ENCODE data around the gene ST6GAL1.
"Not testable (repeated sequence)": the region's sequence is repeated elsewhere in the genome, so short reads cannot be mapped to it uniquely, and the experiment has no call there.

Gene ST6GAL1, protein sequence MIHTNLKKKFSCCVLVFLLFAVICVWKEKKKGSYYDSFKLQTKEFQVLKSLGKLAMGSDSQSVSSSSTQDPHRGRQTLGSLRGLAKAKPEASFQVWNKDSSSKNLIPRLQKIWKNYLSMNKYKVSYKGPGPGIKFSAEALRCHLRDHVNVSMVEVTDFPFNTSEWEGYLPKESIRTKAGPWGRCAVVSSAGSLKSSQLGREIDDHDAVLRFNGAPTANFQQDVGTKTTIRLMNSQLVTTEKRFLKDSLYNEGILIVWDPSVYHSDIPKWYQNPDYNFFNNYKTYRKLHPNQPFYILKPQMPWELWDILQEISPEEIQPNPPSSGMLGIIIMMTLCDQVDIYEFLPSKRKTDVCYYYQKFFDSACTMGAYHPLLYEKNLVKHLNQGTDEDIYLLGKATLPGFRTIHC

DNA sequence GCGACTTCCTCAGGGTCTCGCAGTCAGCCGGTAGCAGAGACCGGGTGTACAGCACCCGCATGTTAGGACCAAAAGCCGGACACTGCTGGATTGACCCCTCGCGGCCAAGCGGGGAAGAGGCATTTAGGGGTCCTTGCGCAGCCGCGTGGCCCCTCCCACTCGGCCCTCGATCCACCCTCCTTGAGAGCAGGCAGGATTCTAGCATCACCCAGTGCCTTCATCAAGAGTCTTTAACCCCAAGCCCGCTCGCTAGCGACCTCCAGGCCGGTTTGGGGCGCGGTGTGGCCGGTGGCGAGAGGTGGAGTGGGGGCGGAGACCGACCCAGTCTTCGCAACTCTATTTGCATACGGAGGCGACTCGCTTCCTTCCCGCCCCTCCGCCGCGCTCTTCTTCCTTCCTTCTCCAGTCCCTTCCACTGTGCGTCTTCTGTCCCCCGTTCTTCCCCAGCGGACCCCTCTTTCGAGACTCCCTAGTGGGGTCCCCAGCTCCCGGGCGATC, at the start of gene ST6GAL1:
TSS of gene ST6GAL1 (plus strand) at position 384 of the 498 bp plus-strand sequence. CDS start 112,178 bp downstream, outside the sequence.
- no peak for FAIRE-seq
- DNase-seq (ENCODE audit: low spot score): peak; percentile 31

GRCh38 chr3:186882150-186882524, 48.2 kb upstream of the ST6GAL1 start:
- FAIRE-seq: no peak
- DNase-seq (ENCODE audit: low spot score): no peak

DNA sequence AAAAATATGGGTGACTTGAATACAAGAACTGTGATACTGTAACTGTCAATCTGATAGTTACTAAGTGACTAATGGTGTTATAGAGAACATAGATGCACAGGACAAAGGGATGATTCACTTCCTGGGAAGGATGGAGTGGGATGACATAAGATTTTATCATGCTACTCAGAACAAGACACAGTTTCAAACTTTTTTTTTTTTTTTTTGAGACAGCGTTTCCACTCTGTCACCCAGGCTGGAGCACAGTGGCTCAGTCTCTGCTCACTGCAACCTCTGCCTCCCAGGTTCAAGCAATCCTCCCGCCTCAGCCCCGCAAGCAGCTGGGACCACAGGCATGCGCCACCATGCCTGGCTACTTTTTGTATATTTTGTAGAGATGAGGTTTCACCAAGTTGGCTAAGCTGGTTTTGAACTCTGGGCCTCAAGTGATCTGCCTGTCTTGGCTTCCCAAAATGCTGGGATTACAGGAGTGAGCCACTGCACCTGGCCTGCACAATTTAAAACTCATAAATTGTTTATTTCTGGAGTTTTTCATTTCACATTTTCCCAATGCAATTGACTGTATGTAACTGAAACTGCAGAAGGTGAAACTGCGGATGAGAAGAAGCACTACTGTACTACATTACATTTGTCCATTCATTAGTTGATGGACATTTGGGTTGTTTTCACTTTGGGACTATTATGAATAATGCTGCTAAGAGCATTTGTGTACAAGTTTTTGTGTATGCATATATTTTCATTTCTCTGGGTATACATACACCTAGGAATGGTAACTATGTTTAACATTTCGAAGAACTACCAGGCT, 47.2 kb upstream of the ST6GAL1 start:
- DNase-seq (ENCODE audit: low spot score): peak; percentile 71
- FAIRE-seq: no peak

GRCh38 chr3:186883686-186884058, 46.7 kb upstream of the ST6GAL1 start:
- DNase-seq (ENCODE audit: low spot score): no peak
- FAIRE-seq: no peak

DNA sequence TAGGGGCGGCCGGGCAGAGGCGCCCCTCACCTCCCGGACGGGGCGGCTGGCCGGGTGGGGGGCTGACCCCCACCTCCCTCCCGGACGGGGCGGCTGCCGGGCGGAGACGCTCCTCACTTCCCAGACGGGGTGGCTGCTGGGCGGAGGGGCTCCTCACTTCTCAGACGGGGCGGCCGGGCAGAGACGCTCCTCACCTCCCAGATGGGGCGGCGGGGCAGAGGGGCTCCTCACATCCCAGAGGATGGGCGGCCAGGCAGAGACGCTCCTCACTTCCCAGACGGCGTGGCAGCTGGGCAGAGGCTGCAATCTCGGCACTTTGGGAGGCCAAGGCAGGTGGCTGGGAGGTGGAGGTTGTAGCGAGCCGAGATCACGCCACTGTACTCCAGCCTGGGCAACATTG, 45.5 kb upstream of the ST6GAL1 start:
- DNase-seq (ENCODE audit: low spot score); FAIRE-seq: not testable (repeated sequence)

DNA sequence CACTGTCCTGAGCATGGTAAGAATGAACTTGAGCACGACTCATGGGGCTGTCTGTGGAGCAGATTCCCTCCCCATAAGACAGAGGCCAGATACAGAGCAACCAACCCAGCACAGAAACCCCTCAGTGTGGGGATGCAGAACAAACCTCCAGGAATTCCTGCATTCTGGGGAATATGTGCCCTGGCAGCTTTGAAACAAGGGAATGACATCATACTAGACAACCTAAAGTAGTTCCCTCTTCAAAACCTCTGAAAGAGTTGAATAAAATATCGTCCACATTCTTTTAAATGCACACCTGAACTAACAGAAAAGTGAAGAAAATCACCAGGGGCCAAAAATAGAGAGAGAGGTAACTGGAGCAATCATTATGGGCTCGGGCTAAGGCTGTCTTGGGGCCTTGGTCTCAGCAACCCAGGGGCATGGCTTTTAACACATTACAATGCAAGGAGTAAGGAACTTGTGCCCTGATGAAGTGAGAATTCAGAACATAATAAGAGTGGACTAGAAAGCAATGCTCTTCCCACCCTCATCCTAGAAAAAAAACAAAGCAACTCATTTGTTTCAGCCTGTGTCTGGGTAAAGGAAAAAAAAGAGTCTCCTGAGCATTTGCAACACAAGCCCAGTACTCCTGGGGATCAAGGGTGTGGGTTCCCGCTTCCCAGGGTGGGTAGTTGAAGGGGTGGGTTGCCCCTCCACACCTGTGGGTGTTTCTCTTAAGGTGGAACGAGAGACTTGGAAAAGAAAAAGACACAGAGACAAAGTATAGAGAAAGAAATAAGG, 43.9 kb upstream of the ST6GAL1 start:
- DNase-seq (ENCODE audit: low spot score) (no peak), FAIRE-seq (no peak)

DNA sequence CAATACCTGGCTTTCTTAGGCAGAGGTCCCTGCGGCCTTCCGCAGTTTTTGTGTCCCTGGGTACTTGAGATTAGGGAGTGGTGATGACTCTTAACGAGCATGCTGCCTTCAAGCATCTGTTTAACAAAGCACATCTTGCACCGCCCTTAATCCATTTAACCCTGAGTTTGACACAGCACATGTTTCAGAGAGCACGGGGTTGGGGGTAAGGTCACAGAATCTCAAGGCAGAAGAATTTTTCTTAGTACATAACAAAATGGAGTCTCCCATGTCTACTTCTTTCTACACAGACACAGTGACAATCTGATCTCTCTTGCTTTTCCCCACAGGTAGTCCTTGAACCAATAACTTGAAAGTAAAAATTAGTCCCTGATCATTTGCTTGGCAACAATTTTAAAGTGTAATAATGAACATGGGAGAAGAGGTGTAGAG, 42.8 kb upstream of the ST6GAL1 start:
- not testable (repeated sequence) for DNase-seq (ENCODE audit: low spot score); FAIRE-seq

GRCh38 chr3:186888569-186888968, 41.8 kb upstream of the ST6GAL1 start:
- DNase-seq (ENCODE audit: low spot score) (no peak), FAIRE-seq (no peak)

DNA sequence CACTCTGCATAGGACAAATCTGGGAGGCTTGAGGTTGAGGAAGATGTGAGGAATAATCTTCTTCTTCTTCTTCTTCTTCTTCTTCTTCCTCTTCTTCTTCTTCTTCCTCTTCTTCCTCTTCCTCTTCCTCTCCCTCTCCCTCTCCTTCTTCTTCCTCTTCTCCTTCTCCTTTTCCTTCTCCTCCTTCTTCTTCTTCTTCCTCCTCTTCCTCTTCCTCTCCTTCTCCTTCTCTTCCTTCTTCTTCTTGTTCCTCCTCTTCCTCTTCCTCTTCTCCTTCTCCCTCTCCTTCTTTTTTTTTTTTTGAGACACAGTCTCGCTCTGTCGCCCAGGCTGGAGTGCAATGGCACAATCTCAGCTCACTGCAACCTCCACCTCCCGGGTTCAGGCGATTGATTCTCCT, 40.6 kb upstream of the ST6GAL1 start:
- DNase-seq (ENCODE audit: low spot score); FAIRE-seq: not testable (repeated sequence)

GRCh38 chr3:186890911-186891310, 39.4 kb upstream of the ST6GAL1 start:
- FAIRE-seq: no peak
- no peak for DNase-seq (ENCODE audit: low spot score)

GRCh38 chr3:186893071-186893470, 37.3 kb upstream of the ST6GAL1 start:
- DNase-seq (ENCODE audit: low spot score); FAIRE-seq: not testable (repeated sequence)

DNA sequence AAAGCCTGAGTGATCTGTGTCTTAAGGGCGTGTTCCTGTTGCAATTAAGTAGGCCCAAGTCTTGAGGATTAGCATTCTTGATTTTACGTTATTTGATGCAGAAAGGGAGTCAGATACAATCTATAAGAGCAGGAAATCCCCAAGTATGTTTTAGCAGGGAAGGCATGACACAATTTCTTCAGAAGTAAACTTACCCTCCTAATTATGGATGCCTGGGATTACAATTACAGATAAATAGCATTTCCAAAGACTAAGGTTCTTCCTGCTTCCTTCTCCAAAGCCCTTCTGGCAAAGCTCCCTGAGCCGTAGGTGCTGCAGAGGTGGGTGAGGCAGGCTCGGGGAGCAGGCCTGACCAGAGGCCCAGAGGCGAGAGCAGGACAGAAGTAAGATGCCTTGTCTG, 34.9 kb upstream of the ST6GAL1 start:
- DNase-seq (ENCODE audit: low spot score) (no peak), FAIRE-seq (no peak)

DNA sequence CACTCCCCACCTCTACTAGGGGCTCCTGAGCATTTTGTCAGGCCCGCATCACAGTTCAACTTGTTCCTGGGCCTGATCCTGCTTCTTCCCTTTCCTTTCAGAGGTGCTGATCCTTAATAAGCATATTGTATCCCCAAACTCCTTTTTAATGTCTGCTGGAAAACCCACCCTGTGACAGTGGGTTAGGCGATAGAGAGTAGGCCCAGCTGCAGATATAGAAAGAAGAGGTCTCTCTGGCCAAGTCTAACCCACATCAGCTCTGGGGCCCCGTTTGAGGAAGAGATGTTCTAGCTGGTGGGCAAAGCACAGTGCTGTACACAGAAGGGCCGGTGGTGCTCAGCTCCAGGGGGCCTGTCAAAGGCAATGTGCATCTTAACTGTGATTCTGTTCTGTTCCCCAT, 34.3 kb upstream of the ST6GAL1 start:
- FAIRE-seq: no peak
- no peak for DNase-seq (ENCODE audit: low spot score)

DNA sequence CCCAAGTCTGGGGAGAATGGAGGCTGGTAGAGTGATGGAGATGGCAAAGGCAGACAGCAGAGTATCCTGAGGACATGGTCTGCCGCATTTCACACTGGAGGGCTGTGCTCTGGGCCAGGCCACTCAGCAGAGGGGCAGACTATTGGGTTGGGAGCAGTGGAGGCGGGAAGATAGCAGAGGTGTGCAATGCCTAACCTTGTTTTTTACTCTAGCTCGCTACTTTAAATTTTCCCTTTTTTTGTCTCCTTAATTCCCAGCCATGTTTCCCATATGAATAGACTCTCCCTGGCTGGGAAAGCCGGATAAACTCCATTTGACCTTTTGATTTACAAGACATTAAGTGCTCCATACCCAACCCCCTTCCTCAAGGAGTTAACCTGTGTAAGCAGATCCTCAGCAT, 33.5 kb upstream of the ST6GAL1 start:
- no peak for FAIRE-seq
- no peak for DNase-seq (ENCODE audit: low spot score)

DNA sequence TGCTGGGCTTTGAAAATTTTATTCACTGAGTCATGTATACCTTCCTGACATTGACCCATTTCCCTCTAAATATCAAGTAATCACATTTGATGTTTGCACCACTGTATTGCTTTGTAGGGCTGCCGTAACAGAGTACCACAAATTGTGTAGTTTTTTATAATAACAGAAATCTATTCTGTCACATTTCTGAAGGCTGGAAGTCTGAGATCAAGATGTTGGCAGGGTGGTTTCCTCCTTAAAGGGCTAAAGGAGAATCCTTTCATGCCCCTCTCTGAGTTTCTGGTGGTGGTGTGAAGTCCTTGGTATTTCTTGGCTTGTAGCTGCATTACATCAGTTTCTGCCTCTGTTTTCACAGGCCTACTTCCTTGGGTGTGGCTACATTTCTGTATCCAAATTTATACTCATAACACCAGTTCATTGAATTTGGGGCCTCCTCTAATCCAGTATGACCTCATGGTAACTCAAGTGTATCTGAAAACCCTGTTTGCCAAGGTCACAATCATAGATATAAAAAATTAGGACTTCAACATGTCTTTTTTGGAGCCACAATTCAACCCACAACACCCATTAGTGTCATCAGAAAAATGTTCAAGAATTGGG, 29.1 kb upstream of the ST6GAL1 start:
- FAIRE-seq: no peak

DNA sequence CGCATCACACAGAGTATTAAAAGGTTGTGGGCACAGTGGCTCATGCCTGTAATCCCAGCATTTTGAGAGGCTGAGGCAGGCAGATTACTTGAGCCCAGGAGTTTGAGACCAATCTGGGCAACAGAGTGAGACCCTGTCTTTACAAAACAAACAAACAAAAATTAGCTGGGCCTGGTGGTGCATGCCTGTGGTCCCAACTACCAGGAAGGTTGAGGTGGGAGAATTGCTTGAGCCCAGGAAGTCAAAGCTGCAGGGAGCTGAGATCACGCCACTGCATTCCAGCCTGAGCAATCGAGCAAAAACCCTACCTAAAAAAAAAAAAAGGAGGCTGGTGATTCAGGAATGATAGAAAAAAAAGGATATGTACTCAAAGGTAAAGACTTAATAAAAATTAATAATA, 28.2 kb upstream of the ST6GAL1 start:
- DNase-seq (ENCODE audit: low spot score) (no peak), FAIRE-seq (no peak)

More for the DNA sequence above, 29.1 kb upstream of the ST6GAL1 start:
- DNase-seq (ENCODE audit: low spot score): no peak

DNA sequence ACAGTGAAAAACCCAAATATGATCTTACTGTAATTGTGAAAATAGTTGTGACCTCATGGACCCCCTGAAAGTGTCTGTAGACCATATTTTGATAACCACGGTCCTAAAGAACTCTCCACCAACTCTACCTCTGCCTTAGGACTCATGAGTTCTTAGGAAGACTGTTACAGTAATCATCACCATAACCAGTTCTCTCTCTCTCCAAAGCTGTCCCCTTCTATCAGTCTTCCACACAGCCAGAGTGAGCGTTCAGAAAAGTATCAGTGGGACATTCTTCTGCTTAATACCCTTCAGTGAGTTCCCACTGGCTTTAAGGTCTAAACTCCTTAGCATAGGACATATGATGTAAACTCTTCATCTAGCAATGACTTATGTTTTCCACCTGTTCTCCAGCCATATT, 27.6 kb upstream of the ST6GAL1 start:
- FAIRE-seq: no peak
- DNase-seq (ENCODE audit: low spot score): no peak

DNA sequence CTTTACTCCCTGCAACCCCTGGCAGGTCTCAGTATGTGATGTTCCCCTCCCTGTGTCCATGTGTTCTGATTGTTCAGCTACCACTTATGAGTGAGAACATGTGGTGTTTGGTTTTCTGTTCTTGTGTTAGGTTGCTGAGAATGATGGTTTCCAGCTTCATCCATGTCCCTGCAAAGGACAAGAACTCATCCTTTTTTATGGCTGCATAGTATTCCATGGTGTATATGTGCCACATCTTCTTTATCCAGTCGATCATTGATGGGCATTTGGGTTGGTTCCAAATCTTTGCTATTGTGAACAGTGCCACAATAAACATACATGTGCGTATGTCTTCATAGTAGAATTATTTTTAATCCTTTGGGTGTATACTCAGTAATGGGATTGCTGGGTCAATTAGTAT, 26.6 kb upstream of the ST6GAL1 start:
- FAIRE-seq; DNase-seq (ENCODE audit: low spot score): not testable (repeated sequence)

DNA sequence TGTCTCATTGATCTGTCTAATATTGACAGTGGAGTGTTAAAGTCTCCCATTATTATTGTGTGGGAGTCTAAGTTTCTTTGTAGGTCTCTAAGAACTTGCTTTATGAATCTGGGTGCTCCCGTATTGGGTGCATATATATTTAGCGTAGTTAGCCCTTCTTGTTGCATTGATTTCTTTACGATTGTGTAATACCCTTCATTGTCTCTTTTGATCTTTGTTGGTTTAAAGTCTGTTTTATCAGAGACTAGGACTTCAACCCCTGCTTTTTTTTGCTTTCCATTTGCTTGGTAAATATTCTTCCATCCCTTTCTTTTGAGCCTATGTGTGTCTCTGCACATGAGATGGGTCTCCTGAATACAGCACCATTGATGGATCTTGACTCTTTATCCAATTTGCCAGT, 23.3 kb upstream of the ST6GAL1 start:
- DNase-seq (ENCODE audit: low spot score); FAIRE-seq: not testable (repeated sequence)

DNA sequence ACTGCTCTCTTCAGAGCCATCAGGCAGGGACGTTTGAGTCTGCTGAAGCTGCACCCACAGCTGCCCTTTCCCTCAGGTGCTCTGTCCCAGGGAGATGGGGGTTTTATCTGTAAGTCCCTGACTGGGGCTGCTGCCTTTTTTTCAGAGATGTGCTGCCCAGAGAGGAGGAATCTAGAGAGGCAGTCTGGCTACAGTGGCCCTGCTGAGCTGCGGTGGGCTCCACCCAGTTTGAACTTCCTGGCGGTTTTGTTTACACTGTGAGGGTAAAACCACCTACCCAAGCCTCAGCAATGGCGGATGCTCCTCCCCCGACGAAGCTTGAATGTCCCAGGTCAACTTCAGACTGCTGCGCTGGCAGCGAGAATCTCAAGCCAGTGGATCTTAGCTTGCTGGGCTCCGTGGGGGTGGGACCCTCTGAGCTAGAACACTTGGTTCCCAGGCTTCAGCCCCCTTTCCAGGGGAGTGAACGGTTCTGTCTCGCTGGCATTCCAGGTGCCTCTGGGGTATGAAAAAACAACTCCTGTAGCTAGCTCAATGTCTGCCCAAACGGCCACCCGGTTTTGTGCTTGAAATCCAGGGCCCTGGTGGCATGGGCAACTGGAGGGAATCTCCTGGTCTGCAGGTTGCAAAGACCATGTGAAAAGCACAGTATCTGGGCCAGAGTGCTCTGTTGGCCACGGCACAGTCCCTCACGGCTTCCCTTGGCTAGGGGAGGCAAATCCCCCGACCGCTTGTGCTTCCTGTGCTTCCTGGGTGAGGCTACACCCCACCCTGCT, 21.1 kb upstream of the ST6GAL1 start:
- DNase-seq (ENCODE audit: low spot score) (no peak), FAIRE-seq (no peak)

Measured in urothelium cell line (cell line).